ENCODE data around the gene ULK2.
"Not testable (repeated sequence)": the region's sequence is repeated elsewhere in the genome, so short reads cannot be mapped to it uniquely, and the experiment has no call there.

The ULK2 gene

DNA sequence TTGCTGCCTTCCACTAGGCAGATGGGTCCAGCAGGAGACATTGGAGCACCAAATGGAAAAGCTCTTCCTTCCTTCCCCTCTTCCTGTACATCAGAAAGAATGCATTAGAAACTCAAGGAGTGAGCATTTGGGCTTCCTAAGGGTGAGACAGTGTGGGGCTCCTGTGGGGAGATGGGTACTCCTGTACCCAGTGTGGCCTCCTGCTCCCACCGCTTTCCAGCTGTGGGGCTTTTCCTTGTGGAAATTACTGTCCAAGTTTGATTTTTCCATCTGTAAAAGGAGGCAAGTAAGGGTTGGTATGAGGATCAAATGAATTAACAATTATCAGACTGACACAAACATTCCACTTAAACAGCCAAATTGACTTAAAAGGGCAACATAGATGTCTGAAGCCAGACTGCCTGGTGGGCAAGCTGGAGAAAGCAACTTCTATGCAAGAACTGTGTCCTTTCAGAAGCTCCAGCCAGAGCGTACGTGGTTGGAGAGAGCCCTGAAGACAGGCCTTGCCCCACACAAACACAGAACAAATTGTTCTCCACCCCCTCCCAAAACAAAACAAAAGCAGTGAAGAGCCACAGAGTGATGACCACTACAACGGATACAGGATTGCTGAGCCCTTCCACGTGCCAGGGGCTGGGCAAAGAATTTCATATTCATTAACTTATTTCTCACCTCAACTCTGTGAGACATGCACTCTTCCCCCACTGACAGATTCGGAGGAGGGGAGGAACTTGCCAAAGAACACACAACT, 96.6 kb downstream of the ULK2 start:
- peaks cover 49% of the 10 kb centered on the region for H3K4me1 ChIP-seq (ENCODE audit: control insufficient read depth, insufficient read depth, low read length, poor library complexity, severe bottlenecking)
- H3K9me3 ChIP-seq (ENCODE audit: control insufficient read depth, low read length): no peaks in the 10 kb centered on the region
- peaks cover 6% of the 10 kb centered on the region for H3K36me3 ChIP-seq (ENCODE audit: control insufficient read depth, insufficient read depth, low read length)
- peak overlapping the region; percentile 45 for H3K27ac ChIP-seq (ENCODE audit: insufficient read depth, low read length, poor library complexity, severe bottlenecking)
- H3K4me3 ChIP-seq (ENCODE audit: insufficient read depth, low read depth, low read length, poor library complexity, severe bottlenecking): no peak overlapping the region
- H3K27me3 ChIP-seq (replicated peaks; ENCODE audit: control insufficient read depth, insufficient read depth, low read length, poor library complexity, severe bottlenecking): no peaks in the 10 kb centered on the region
- no peak for DNase-seq

DNA sequence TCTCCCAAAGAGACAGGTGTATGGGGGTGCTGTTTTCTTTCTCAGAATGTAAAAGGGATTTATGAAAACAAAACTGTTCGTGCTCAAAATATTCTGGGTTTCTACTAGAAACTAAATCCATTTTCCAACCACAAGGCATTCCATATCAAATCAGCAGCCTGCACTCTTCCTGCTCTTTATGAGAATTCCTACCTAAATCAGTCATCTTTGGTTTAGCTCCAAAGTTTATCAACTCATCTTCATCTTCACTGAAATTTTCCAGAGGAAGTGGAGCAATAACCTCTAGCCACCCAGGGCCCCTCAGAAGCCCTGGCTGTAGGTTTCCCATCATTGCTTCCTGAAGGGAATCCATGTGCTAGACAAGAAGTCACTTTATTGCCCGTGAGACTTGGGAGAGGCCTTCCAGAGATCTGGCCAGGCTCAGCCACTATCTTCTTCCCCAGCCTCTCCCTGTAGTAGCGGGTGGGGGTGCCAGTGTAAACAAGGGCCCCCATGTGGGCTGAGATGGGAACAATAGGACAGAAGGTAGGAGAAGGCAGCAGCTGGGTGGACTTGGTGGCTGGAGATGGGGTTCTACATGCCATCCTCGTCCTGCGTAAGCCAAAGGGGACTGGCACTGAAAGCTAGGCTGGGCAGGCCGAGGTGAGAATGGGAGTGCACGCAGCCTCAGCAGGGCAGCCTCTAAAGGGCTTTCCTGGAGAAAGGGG, 97.6 kb downstream of the ULK2 start:
- no peak for DNase-seq
- Histone ChIP-seq H3K27ac (ENCODE audit: insufficient read depth, low read length, poor library complexity, severe bottlenecking) (no peak overlapping the region), H3K4me1 (ENCODE audit: control insufficient read depth, insufficient read depth, low read length, poor library complexity, severe bottlenecking) (peaks cover 49% of the 10 kb centered on the region), H3K4me3 (ENCODE audit: insufficient read depth, low read depth, low read length, poor library complexity, severe bottlenecking) (no peak overlapping the region), H3K9me3 (ENCODE audit: control insufficient read depth, low read length) (no peaks in the 10 kb centered on the region), H3K36me3 (ENCODE audit: control insufficient read depth, insufficient read depth, low read length) (no peaks in the 10 kb centered on the region), H3K27me3 (replicated peaks; ENCODE audit: control insufficient read depth, insufficient read depth, low read length, poor library complexity, severe bottlenecking) (no peaks in the 10 kb centered on the region)

DNA sequence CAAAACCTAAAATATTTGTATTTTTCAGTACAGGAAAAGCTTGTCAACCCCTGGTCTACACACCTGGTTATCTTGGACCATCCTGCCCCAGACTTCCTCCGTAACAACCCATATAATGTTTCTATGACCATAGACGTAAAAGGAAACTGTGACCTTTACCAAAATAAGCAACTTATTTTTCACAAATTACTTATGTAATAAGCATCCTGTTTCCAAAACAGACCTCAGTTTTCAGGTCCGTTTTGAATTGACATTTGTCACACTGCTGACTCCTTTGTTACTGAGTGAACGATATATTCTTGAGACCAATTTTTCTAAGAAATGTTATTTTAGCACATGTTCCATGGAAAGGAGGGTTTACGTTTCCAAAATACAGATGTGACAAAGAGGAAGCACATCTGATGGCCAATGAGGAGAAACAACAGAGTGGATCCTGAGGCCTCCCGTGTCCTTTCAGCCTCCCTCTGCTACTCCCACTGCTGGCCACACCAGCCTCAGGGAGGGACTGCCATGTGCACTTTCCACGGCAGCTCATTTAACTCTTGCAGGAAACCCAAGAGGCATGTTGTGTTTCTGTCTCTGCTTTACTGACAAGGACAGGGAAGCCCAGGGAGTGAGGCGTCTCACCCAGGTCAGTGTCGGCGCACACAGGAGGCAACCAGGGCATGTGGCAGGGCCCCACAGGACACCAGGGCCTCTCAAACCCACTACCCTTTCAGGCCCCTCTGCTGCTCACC, 99.5 kb downstream of the ULK2 start:
- H3K4me1 ChIP-seq (ENCODE audit: control insufficient read depth, insufficient read depth, low read length, poor library complexity, severe bottlenecking): peaks cover 46% of the 10 kb centered on the region

DNA sequence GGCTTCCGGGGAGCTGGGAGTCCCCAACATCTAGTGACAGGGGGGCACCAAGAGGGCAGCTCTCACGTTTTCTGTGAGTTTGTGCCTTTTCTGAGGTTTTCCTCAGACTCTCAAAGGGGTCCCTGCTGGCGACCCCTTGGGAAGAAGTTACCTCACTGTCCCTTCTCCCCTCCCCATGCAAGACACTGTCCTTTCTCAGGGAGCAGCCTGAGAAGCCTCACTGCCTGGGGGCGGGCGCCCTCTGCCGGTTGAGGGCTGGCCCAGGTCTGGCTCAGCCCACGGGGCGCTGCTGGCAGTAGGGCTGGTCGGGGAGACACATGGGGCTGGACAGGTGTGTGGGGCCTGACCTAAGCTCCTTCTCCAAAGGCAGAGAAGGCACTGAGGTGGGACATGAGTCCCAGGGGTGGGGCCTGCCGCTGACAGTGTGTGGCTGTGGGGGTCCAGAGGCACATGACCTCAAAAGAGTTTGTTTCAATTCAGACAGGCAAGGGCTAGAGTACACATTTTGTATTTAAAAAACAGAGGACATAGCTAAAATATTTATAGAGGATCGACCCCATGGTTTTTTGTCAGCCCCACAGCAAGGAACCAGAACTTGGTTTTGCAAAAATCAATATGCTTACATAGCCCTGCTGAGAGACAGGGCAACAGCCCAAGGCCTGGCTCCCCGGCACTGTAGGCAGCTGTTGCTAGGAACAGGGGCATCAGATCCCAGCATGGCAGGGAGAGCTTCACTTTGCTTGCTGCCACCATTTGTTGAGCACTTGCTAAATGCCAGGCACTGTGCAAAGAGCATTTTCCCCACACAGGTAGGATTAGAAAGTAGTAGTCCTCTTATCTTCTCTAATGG, 101.1 kb downstream of the ULK2 start:
- no peaks in the 10 kb centered on the region for H3K36me3 ChIP-seq (ENCODE audit: control insufficient read depth, insufficient read depth, low read length)
- H3K9me3 ChIP-seq (ENCODE audit: control insufficient read depth, low read length): no peaks in the 10 kb centered on the region
- H3K27ac ChIP-seq (ENCODE audit: insufficient read depth, low read length, poor library complexity, severe bottlenecking): no peak overlapping the region
- H3K4me1 ChIP-seq (ENCODE audit: control insufficient read depth, insufficient read depth, low read length, poor library complexity, severe bottlenecking): peaks cover 37% of the 10 kb centered on the region
- no peak overlapping the region for H3K4me3 ChIP-seq (ENCODE audit: insufficient read depth, low read depth, low read length, poor library complexity, severe bottlenecking)
- no peaks in the 10 kb centered on the region for H3K27me3 ChIP-seq (replicated peaks; ENCODE audit: control insufficient read depth, insufficient read depth, low read length, poor library complexity, severe bottlenecking)
- peak; percentile 42 to 64 (median 45) for DNase-seq

More for the DNA sequence above, 99.5 kb downstream of the ULK2 start:
- DNase-seq: no peak
- no peak overlapping the region for H3K27ac ChIP-seq (ENCODE audit: insufficient read depth, low read length, poor library complexity, severe bottlenecking)
- H3K4me3 ChIP-seq (ENCODE audit: insufficient read depth, low read depth, low read length, poor library complexity, severe bottlenecking): no peak overlapping the region
- no peaks in the 10 kb centered on the region for H3K9me3 ChIP-seq (ENCODE audit: control insufficient read depth, low read length)
- no peaks in the 10 kb centered on the region for H3K36me3 ChIP-seq (ENCODE audit: control insufficient read depth, insufficient read depth, low read length)
- no peaks in the 10 kb centered on the region for H3K27me3 ChIP-seq (replicated peaks; ENCODE audit: control insufficient read depth, insufficient read depth, low read length, poor library complexity, severe bottlenecking)

DNA sequence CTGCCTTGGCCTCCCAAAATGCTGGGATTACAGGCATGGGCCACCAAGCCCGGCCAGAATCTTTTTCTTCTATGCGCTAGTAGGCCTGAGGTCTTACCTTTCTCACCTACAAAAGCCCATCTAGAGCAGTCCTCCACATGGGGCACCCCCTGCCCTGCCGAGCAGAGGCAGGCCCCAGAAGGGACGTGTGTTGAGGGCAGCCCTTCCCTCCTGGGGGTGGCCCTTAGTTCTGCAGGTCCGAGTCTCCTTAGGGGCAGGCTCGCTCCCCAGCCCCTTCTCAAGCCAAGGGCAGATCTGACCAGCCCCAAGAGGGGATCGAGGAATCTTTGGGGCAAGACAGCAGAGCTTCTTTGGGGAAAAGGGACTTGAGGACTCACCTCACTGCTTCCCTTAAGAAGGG, 101.7 kb downstream of the ULK2 start:
- H3K4me3 ChIP-seq (ENCODE audit: insufficient read depth, low read depth, low read length, poor library complexity, severe bottlenecking): no peak overlapping the region
- no peak overlapping the region for H3K27ac ChIP-seq (ENCODE audit: insufficient read depth, low read length, poor library complexity, severe bottlenecking)
- no peaks in the 10 kb centered on the region for H3K9me3 ChIP-seq (ENCODE audit: control insufficient read depth, low read length)
- DNase-seq: no peak
- no peaks in the 10 kb centered on the region for H3K36me3 ChIP-seq (ENCODE audit: control insufficient read depth, insufficient read depth, low read length)
- H3K27me3 ChIP-seq (replicated peaks; ENCODE audit: control insufficient read depth, insufficient read depth, low read length, poor library complexity, severe bottlenecking): no peaks in the 10 kb centered on the region
- peaks cover 31% of the 10 kb centered on the region for H3K4me1 ChIP-seq (ENCODE audit: control insufficient read depth, insufficient read depth, low read length, poor library complexity, severe bottlenecking)

DNA sequence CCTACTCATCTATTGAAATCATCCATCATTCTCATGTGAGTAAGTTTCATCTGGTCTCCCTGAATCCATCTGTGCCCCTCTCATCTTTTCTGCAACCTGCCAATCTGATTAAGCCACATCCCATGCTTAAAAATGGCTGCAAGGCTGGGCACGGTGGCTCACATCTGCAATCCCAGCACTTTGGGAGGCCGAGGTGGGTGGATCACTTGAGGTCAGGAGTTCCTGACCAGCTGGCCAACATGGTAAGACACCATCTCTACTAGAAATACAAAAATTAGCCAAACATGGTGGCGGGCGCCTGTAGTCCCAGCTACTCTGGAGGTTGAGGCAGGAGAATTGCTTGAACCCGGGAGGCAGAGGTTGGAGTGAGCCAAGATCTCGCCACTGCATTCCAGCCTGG, 103.7 kb downstream of the ULK2 start:
- not testable (repeated sequence) for H3K27me3 ChIP-seq (replicated peaks; ENCODE audit: control insufficient read depth, insufficient read depth, low read length, poor library complexity, severe bottlenecking); H3K36me3 ChIP-seq (ENCODE audit: control insufficient read depth, insufficient read depth, low read length); H3K9me3 ChIP-seq (ENCODE audit: control insufficient read depth, low read length); H3K4me3 ChIP-seq (ENCODE audit: insufficient read depth, low read depth, low read length, poor library complexity, severe bottlenecking); DNase-seq; H3K27ac ChIP-seq (ENCODE audit: insufficient read depth, low read length, poor library complexity, severe bottlenecking)
- peaks cover 22% of the 10 kb centered on the region for H3K4me1 ChIP-seq (ENCODE audit: control insufficient read depth, insufficient read depth, low read length, poor library complexity, severe bottlenecking)

DNA sequence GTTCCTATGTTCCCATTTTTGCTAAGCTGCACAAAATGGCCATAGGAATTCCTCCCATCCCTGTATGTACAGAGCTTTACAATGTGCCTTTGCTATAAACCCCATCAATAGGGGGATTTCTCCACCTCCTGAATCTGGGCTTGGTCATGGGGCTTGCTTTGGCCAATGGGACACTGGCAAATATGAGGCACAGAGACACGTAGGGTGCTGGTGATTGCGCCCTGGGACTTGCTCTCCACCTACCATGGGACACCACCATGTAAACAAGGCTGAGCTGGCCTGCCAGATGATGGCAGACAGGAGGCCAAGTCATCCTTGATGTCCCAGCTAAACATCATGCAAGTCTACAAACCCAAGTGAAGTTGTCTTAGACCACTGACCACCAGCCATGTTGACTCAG, 104.3 kb downstream of the ULK2 start:
- no peak for DNase-seq
- Histone ChIP-seq H3K27ac (ENCODE audit: insufficient read depth, low read length, poor library complexity, severe bottlenecking) (no peak overlapping the region), H3K36me3 (ENCODE audit: control insufficient read depth, insufficient read depth, low read length) (no peaks in the 10 kb centered on the region), H3K27me3 (replicated peaks; ENCODE audit: control insufficient read depth, insufficient read depth, low read length, poor library complexity, severe bottlenecking) (no peaks in the 10 kb centered on the region), H3K9me3 (ENCODE audit: control insufficient read depth, low read length) (no peaks in the 10 kb centered on the region), H3K4me1 (ENCODE audit: control insufficient read depth, insufficient read depth, low read length, poor library complexity, severe bottlenecking) (peaks cover 20% of the 10 kb centered on the region), H3K4me3 (ENCODE audit: insufficient read depth, low read depth, low read length, poor library complexity, severe bottlenecking) (no peak overlapping the region)

DNA sequence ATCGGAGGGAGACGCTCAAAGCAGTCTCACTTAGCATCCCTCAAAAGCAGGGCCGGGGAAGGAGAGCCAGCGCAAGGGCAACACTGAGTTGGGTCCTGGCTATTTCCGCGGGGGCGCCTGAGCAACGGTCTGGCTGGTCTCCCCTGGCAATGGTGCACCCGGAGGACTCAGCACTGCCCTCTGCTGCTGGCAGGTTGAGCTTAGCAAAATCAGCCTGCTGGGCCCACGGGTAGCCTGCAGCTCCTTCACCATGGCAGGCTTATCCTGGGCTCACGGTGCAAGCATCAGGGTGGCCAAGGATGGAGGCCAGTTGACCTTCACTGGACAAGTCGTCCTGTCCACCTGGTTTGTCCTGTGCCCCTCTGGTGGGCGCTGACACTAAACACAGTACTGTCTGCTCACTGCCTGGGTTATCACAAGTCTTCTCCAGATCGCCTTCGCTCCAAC, 105.2 kb downstream of the ULK2 start:
- Histone ChIP-seq H3K4me3 (ENCODE audit: insufficient read depth, low read depth, low read length, poor library complexity, severe bottlenecking) (no peak overlapping the region), H3K36me3 (ENCODE audit: control insufficient read depth, insufficient read depth, low read length) (no peaks in the 10 kb centered on the region), H3K4me1 (ENCODE audit: control insufficient read depth, insufficient read depth, low read length, poor library complexity, severe bottlenecking) (peaks cover 12% of the 10 kb centered on the region), H3K9me3 (ENCODE audit: control insufficient read depth, low read length) (no peaks in the 10 kb centered on the region), H3K27me3 (replicated peaks; ENCODE audit: control insufficient read depth, insufficient read depth, low read length, poor library complexity, severe bottlenecking) (no peaks in the 10 kb centered on the region), H3K27ac (ENCODE audit: insufficient read depth, low read length, poor library complexity, severe bottlenecking) (no peak overlapping the region)
- peak; percentile 20 to 33 (median 25) for DNase-seq

DNA sequence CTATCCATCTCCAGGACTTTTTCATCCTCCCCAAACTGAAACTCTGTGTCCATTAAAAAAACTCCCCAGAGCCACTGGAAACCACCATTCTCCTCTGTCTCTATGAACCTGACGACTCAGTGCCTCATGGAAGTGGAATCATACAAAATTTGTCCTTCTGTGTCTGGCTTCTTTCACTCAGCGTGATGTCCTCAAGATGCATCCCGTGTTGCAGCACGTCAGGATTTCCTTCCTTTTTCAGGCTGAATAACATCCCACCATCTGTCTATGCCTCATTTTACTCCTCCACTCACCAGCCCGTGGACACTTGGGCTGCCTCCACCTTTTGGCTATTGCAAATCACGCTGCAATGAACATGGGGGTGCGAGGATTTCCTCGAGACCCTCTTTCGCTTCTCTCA, 107.0 kb downstream of the ULK2 start:
- H3K4me1 ChIP-seq (ENCODE audit: control insufficient read depth, insufficient read depth, low read length, poor library complexity, severe bottlenecking): peaks cover 4% of the 10 kb centered on the region
- H3K27ac ChIP-seq (ENCODE audit: insufficient read depth, low read length, poor library complexity, severe bottlenecking): no peak overlapping the region
- H3K27me3 ChIP-seq (replicated peaks; ENCODE audit: control insufficient read depth, insufficient read depth, low read length, poor library complexity, severe bottlenecking): no peaks in the 10 kb centered on the region
- H3K9me3 ChIP-seq (ENCODE audit: control insufficient read depth, low read length): no peaks in the 10 kb centered on the region
- H3K36me3 ChIP-seq (ENCODE audit: control insufficient read depth, insufficient read depth, low read length): no peaks in the 10 kb centered on the region
- DNase-seq: no peak
- H3K4me3 ChIP-seq (ENCODE audit: insufficient read depth, low read depth, low read length, poor library complexity, severe bottlenecking): no peak overlapping the region
